AG08395 (cell line): ENCODE data around the gene SLC22A3.
A peak's percentile ranks its signal among the peaks of the same experiment; 100 is the strongest.
"Not testable (repeated sequence)": the region's sequence is repeated elsewhere in the genome, so short reads cannot be mapped to it uniquely, and the experiment has no call there.

Experiments used
- DNase-seq: peaks from one replicate; pipeline ENCODE4 v3.0.0; 2012; ENCODE audit warnings: mixed read lengths, low spot score

The SLC22A3 gene

GRCh38 chr6:160445130-160445529, 97.0 kb downstream of the SLC22A3 start:
- DNase-seq, result no peak

GRCh38 chr6:160447350-160447749, 99.2 kb downstream of the SLC22A3 start:
- no peak for DNase-seq

GRCh38 chr6:160449787-160450186, 101.6 kb downstream of the SLC22A3 start:
- not testable (repeated sequence) for DNase-seq

DNA sequence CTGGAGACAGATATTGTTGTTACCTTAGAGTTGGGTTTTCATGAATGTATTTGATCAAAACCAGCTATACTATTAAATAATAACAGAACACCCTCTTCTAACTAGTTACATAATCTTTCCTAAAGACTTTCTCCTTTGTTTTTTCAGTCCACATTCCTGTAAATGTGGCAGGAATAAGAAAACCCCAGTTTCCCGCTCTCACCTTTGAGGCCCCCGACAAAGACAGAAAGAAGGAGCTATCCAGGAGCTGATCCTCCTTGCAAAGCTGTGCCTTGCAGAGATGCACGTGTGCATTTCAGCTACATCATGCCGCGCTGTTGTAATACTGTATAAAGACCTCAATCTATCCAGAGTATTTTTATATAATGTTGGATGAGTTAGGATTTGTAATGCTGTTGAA, 102.7 kb downstream of the SLC22A3 start:
- no peak for DNase-seq

- DNase-seq, result no peak
Measured at GRCh38 chr6:160454303-160454702, 106.1 kb downstream of the SLC22A3 start.

DNA sequence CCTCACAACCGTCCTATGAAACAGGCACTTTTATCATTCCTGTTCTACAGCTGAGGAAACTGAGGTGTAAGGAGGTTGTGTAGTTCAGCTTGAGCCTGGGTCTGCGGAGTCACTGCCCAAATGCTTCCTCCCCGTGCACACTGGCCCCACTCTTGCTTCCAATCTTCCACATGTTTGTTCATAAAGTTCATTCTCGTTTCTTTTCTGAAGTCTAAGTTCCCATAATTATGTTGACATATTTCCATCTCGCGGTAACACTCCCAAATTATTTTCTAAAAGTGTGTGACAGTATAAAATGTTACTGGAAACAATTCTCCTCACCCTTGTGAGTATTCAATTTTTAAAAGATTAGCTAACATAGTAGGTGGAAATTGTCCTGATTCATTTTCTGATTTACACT, 106.9 kb downstream of the SLC22A3 start:
- peak; percentile 15 for DNase-seq

DNA sequence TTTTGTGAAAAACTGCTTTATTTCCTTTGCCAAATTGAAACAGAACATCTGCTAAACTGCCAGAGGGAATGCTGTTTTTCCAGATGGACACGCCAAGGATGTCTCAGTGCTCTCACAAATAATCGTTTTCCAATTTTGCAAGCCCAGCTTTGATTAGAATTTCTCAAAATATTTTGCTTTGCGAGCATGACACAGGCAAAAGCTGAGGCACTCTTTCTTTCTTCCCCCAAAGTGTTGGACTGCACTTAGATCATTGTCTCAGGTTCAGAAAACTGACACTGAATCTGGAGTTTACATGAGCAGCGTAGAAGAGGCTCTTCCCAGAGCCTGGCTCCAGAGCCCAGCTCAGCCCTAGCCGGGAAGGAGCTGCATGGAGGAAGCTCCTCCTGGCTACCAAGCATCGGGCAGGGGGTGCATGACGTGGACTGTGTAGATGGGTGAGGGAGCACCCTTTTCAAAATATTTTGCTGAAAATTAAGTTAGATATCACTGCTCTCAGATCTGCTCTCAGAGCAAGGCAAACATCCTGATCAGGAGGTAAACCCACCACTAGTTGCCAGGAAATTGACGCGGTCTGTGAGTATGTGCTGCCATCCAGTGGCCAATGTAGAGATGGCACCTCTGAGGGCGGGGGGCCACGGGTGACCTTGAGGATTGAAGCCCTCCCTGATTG, 107.5 kb downstream of the SLC22A3 start:
- peak; percentile 86 for DNase-seq

DNA sequence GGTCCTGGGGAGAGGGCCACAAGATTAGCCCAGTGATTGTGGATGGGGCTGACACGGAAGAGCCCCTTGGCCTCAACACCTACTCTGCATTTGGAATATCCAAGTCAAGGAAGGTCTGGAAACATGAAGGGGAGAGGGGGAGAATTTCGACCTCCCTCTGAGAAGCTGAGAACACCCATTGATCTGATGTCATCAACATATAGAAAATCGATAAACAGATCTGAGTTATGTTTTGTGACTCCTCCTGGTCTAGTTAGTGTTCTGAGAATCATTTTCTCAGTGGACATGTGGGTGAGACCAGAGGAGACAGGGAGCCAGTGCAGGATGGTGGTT, 108.0 kb downstream of the SLC22A3 start:
- DNase-seq, result no peak

GRCh38 chr6:160457823-160458222, 109.6 kb downstream of the SLC22A3 start:
- no peak for DNase-seq

- DNase-seq, result no peak
Measured at GRCh38 chr6:160461641-160462040, 113.5 kb downstream of the SLC22A3 start.

DNA sequence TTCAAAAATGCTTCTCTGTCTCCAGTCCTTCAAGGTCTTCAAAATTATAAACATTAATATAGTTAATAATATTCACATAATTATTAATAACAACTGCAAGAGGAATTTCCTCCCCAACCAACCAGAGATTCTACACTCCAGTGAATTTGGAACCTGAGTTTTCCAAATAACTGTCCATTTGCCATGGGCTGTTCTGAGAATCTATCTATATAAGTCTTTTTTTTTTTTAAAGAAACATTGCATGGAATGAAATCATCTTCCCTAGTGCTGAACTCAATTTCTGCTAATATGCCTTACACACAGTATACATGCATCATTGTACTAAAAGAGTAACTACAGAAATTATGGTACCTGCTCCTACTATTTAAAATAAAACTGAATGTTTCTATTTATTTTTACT, 113.9 kb downstream of the SLC22A3 start:
- no peak for DNase-seq

- peak; percentile 85 for DNase-seq
Measured at GRCh38 chr6:160462551-160463109, 114.5 kb downstream of the SLC22A3 start.

GRCh38 chr6:160464744-160465143, 116.6 kb downstream of the SLC22A3 start:
- no peak for DNase-seq

- DNase-seq, result not testable (repeated sequence)
Measured at GRCh38 chr6:160467261-160467871, 119.2 kb downstream of the SLC22A3 start.

GRCh38 chr6:160469153-160469552, 121.0 kb downstream of the SLC22A3 start:
- DNase-seq, result no peak

- not testable (repeated sequence) for DNase-seq
Measured at GRCh38 chr6:160476056-160476455, 127.9 kb downstream of the SLC22A3 start.

GRCh38 chr6:160477072-160477471, 128.9 kb downstream of the SLC22A3 start:
- not testable (repeated sequence) for DNase-seq

- DNase-seq, result peak; percentile 24
Measured at GRCh38 chr6:160477901-160478300, 129.7 kb downstream of the SLC22A3 start.

DNA sequence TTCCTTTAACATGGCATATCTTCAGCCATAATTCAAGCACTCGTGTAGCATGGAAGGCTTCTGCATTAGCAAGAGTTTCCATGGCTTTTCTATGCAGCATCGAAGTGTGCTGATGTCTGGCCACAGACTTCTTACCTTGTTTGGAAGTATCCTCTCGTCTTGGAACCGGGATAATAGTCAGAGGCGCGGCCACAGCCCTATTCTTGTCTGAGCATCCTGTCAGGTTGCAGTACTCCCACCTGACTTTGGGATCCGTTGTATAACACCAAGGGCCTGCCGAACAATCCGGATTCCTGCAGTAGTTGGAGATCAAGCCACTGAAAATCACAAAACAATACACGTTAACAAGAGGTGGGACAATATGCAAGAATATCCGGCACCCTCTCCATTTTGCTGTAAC, 138.9 kb downstream of the SLC22A3 start:
- DNase-seq, result no peak

DNA sequence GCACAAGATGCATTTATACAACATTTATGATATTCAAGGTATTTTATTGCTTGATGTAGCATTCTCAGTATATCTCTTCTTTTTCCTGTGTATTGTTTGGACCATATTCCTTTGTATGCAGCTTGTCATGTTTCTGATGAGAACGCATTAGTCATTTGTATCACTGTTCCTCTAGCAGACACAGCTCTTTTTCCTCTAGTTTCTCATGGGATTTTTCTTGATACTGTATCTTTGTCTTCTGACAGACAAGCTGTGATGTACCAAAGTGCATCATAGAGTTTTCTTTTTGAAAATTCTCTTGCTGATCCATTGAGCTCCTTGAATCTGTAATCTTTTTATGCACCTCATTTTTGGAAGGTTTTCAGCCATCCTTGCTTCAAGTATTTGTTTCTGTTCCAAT, 140.9 kb downstream of the SLC22A3 start:
- DNase-seq, result no peak

DNA sequence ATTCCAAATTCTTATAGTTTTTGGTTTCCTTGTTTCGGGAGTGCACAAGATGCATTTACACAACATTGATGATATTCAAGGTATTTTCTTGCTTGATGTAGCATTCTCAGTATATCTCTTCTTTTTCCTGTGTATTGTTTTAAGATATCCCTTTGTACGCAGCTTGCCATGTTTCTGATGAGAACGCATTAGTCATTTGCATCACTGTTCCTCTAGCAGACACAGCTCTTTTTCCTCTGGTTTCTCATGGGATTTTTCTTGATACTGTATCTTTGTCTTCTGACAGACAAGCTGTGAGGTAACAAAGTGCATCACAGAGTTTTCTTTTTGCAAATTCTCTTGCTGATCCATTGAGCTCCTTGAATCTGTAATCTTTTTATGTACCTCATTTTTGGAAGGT, 146.4 kb downstream of the SLC22A3 start:
- no peak for DNase-seq

GRCh38 chr6:160500639-160501038, 152.5 kb downstream of the SLC22A3 start:
- DNase-seq, result no peak
